ENCODE results near the gene NODAL.

Gene NODAL

DNA sequence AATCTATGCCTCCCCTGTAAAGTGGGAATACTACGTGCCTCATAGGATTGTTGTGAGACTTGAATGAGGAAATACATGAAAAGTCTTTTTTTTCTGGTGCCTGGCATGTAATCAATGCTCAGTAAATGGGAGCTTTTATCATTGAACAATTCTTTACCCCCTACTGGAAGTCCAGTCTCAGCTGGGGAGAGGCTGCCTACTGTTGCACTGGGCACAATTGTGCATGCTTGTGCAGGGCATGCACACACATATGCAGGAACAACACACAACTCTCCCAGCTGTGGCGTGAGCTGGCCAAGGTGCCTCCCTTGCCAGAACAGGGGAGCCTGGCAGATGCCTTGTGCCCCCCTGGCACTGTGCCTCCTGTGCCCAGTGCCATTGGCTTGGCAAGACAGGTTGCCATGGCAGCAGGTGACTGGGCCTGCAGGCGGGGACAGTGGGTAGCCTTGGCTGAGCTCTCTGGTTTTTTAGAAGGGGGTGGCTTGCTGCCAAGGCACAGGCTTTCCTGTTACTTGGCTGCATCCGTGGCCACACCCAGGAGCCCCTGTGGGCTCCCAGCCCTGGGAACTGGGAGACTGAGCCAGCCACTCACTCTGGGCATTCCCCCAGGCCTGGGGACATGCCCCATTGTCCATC is 21.0 kb upstream of the NODAL start:
- DNase-seq (ENCODE audit: low read depth in 3 of 3), result no peak

DNA sequence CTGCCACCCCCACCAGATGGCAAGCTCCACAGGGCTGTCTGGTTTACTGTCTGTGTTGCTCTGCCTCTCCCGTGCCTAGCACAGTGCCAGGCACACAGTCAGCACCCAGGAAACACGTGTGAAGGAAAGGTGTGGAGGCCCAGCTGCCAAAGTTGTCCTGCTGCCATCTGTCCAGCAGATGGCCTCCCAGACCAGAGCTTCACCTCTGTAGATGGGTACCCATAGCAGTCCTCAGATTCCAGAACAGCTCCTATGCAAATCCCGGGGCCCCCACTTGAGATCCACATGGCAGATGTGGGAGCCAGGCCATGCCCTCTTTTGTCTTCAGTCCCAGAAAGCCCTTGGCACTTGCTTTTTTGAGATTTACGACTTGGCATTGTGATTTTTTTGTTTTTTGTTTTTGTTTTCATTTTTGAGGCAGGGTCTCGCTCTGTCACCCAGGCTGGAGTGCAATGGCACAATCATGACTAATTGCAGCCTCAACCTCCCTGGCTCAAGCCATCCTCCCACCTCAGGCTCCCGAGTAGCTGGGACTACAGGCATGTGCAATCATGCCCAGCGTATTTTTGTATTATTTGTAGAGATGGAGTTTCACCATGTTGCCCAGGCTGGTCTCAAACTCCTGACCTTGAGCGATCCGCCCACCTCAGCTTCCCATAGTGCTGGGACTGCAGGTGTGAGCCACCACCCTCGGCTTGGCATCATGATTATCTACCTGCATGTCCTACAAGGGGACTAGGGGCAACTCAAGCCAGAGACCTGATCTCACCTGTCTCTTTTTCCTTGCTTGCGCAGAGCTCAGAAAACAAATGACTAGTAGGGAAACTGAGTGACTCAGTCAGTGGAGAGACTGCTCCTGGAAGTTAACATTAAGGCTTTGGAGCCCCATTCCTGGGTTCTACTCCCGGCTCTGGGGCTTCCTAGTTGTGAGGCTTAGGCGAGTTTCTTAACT is 20.2 kb upstream of the NODAL start:
- peak in 1 of 3 experiments; percentile 31 for DNase-seq (ENCODE audit: low read depth in 3 of 3)

DNA sequence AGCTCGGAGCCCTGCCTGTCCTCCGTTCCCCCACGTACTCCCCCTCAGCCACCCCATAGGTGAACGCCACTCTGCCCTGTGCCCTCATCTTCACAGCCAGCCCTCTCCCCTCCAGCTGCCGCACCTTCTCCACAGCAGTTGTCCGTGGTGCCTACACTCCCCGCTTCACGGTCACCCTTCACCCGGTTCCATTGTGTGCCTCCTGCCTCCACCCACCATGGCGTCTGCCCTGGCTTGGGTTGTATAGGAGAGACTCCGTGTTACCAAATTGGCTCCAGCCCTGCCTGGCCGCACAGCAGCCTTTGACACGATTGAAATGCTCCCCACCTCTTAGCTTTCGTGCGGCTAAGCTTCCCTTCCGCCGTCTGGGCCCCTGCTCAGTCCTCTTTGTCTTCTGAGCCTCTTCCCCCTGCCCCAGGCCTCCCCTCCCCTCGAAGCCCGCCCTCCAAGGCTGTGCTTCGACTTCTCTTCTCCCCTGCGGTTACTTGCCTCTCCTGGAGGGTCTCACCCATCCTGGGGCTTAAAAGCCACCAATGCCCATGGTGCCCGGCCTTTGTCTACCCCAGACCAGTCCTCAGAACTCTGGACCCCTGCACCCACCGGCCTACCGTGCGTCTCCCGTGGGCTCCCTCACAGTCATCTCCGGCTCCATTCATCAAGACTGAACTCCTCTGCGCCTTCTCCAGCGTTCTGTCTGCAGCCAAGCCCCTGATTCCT is 18.5 kb upstream of the NODAL start:
- no peak for DNase-seq (ENCODE audit: low read depth in 3 of 3)

DNA sequence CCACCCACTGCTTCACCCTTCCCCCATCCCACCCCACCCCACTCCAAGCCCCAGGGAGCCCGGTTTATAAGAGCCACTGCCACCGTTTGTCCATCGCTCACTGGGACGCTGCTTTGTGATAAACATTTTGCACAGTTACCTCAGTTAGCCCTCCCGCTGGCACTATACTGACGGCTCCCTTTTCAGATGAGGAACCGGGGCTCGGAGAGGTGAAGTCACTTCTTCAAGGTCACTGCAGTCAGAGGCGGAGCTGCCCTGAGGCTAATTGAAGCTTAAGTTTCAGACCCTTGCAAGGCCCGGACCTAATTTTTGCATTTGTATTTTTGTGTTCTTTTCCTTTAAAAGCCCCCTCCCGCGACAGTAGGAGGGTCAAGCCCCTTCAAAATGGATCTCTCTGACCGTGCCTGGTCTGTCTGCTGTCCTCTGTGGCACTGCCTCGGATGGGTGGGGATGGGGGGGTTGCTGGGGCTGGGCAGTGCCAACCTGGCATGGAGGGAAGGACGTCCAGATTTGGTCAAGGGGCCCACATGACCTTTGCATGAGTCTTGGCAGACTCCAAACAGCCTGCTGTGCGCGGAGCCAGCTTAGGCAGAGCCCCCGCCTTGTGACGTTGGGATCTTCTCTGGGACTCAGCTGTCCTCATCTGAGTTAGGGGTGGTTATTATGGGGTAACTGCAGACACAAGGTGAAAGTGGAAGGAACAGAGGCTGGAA is 17.7 kb upstream of the NODAL start:
- no peak for DNase-seq (ENCODE audit: low read depth in 3 of 3)

DNA sequence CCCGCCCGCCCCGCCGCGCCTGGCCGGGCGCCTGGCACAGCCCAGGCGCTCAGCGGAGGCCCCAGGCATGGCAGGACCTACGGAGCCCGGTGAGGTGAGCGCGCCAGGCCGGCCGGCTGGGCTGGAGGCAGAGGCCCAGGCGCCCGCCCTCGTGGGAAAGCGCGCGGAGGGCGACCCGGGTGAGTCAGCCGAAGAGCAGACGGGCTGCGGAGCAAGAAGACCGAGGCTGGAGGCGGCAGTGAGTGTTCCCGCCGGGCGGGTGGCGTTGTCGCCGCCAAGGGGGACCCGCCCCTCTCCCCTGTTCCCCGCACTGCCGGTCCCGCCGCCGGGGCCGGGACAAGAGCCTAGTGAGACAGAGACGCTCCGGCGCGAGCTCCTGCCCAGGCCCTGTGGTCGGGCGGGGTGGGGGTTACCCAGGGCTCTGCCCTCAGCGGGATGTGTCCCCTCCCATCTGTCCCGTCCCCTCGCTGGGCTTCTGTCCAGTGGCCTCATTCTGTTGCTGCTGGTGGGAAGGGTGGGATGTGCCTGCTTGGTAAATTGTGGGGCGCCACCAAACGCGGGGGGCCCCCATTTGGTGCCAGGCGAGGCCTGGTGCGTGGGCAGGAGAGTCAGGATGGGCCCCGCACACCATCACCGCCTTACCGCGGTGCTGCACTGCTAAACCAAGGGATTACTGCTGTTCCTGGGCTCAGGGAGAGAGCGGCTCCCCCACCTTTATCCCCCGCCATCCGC is 17.0 kb upstream of the NODAL start:
- DNase-seq (ENCODE audit: low read depth in 3 of 3), result peak in 1 of 3 experiments; percentile 49

DNA sequence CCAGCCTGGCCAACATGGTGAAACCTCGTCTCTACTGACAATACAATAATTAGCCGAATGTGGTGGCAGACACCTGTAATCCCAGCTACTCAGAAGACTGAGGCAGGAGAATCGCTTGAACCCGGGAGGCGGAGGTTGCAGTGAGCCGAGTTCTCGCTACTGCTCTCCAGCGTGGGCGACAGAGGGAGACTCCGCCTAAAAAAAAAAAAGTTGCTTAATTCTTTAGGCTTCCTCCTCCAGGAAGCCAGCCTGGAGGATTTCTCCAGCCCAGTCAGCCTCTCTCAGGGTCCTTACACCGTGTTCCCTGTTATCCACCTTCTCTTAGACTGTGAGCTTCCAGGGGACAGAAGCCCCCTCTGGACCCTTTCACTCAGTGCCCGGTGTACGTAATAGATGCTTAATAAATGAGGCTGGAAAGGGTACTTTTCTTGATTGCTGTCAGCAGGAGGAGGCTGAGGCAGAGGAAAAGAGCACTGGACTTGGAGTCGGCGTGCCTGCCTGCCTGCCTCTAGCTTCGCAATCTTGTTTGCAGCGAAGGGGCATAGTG is 16.4 kb upstream of the NODAL start:
- DNase-seq (ENCODE audit: low read depth in 3 of 3), result no peak

DNA sequence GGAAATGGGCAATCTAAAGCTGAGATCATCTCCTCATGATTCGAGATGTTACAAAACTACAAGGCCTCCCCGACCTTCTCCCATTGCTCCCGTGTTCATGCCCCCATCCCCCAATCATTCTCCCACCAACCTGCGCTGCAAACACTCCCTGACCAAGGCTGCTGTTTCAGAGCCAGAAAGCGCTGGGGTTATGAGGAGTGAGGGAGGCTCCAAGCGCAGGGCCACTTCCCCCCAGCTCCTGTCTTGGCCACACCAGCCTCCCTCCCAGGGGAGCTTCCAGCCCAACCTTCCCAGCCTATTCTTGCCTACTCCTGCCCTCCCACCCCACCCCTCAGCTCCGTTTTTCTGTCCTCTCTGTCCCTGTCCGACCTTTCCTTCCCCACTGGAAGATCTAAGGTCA is 14.7 kb upstream of the NODAL start:
- DNase-seq (ENCODE audit: low read depth in 3 of 3), result no peak

DNA sequence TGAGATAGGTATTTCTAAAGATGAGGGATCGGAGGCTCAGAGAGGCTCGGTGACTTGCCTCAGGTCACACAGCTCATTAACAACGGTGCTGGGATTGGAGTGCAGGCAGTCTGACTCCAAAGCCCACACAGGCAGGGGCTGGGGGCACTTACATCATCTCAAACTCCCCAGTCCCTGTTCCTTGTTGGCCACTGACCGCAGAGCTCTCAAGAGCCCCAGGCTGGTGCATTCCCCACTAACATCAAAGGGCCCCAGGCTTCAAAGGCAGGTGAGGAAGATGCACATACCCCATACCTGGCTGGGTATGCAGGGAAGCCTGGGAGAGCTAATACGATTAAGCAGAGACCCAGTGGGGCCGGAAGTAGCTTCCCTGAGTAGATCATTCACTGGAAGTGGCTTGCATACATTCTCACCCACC is 13.7 kb upstream of the NODAL start:
- DNase-seq (ENCODE audit: low read depth in 3 of 3), result no peak

DNA sequence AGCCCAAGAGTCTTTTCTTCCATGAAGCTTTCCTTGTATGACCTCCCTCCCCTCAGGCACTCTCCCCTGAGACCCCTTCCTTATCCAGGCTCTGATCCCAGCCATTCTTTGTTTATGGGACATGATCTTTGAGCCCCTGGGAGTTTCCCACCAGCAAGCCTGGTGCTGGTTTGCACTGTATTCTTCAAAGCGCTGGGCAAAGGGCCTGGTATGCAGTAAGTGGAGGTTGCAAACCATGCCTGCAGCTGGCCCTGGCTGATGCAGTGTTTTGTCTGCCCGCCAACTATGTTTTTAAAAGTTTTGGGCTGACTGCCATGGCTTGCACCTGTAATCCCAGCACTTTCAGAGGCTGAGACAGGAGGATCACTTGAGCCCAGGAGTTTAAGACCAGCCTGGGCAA is 6.8 kb upstream of the NODAL start:
- no peak for DNase-seq (ENCODE audit: low read depth in 3 of 3)

DNA sequence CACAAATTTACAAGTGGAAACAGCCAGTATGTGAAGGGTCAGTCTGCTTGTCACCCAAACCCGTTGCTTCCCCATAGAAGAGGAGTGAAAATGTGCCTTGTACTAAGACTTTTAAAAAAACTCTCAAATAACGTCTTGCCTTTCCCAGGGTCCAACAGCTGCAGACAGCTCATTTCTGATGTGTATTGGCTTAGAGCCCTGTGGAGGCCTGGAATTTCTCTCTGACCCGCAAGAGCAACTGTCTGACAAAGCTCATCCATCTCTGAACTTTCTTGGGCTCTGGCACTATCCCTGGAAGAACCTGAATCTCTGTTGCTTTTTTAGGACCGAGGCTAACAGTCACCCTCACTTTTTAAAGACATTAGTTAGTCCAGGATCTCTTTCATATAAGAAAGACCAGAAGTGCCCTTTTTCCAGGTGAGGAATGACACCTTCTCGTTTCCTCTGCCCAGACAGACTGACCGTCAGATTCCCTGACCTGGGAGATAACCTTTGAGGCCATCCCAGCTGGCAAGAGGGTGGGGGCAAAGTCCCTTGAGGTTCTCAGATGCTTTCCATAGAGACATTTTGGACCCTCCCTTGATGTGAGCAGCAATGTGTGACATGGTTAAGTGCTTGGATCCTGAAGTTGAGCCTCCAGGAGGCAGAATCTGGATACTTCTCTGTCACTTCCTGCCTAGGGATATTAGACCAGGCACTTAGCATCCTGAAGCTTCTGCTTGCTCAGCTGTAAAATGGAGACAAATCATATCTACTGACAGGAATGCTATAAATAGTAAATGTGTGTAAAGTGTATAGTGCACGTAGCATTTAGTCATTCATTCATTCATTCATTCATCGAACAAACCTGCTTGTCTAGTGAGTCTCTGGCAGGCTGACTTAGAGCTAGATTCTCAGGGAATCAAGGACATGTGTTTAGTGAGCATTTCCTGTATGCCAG is 4.5 kb upstream of the NODAL start:
- no peak for DNase-seq (ENCODE audit: low read depth in 3 of 3)

DNA sequence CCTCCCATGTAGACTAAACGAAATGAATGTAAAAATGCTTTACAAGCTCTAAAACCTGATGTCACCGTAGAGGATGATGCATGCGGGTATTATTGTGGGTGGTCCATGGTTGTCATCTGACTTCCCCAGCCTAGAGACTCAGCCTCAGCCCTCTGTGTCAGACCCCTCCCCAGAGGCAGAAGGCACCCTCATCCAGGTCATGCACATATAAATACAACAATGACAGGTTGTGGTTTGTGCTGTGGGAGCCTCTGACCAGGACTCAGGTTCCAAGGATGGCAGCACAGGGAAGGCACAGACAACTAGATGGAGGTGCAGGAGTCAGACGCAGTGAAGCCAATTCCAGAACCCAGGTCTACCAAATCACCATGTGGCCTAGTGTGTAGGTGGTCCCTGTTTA is 3.3 kb upstream of the NODAL start:
- DNase-seq (ENCODE audit: low read depth in 3 of 3), result no peak

DNA sequence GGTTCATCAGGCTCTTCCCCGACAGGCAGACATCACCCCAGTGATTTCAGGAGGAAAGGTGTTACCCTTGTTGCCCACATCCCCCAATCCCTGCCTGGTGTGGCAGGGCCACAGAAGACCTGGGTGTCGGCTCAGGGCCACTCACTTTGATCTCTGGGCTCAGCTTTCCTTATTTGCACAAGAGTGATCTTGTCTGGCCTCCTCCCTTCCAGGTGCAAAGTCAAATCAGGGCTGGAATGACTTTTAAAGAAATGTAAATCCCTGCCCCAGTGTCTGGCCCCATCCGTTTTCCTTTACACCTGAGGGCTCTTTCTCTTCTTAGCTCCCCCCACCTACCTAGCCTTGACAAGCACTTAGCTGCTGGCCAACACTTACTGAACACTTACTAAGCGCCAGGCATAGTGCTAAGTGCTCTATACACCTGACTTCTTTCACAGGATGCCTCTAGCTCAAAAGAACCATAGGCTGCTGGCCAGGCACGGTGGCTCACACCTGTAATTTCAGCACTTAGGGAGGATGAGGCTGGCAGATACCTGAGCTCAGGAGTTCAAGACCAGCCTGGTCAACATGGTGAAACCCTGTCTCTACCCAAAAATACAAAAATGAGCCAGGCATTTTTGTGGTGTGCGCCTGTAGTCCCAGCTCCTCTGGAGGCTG is 979 bp upstream of the NODAL start:
- DNase-seq (ENCODE audit: low read depth in 3 of 3), result no peak

DNA sequence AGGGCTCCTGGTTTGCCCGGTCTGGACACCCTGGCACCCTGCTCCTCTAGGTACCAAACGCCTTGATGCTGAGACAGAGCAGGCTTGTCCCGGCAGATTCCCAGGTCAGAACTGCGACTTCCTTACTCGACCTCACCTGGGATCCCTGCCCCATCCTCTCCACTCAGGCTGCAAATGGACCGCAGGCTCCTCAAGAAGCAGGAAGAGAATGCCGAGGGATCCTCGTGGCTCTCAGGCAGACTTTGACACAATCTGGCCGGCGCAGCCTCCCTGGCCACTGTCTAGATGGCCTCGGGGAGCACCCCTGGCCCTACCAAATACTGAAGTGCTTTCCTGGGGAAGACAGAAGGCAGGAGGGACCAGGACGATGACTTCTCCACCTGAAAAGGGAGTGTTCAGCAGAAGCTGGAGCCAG is 421 bp upstream of the NODAL start:
- DNase-seq (ENCODE audit: low read depth in 3 of 3), result no peak

DNA sequence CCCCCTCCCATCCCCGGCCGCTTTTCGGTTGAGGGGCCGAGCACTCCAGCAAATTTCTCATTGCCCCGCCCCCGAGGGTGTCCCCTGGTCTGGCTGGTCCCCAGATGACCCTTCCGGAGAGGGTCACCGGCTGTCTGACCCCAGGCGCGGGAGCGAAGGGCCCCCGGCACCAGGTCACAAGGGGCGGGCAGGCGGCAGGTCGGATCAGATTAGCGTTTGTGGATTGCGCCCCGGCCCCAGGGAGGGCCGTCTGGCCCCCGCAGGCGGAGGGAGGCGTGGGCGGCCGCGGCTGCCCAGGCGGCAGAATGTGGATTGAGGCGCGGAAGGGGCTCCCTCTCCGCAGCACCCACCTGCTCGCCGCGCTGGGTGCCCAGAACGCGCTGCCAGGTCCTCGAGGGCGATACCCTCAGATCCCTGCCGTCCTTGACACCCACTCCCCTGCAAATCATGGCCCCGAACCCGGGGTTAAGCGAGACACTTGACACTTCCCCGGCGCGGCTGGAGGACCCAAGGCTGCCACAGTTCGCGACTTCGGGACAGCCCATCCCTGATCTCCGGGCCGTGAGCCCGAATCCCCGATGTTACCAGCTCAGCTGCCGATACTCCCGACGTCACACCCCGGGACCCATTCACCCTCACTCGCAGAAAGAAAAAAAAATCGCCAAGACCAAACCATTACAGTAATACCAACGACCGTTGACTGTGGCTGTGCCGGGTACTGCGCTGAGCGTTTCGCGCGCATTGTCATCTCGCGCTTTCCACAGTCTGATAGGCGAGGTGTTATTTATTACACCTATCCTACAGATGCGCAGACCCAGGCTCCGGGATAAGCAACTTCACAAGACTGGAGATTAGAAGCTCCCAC is 953 bp downstream of the NODAL start:
- no peak for DNase-seq (ENCODE audit: low read depth in 3 of 3)

DNA sequence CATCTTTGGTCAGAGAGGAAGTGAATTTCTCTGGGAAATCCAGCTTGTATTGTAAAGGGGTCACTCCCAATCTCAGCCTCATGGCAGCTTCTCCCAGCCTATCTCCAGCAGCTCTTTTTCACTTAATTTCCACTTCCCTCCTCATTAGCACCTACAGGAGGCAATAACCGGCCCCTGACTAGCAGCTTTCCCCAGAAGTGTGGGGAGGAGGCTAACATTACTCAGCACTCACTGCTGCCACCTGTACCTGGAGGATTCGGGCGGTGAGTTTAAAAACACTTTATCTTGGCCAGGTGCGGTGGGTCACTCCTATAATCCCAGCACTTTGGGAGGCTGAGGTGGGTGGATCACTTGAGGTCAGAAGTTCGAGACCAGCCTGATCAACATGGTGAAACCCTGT is 3.8 kb downstream of the NODAL start:
- DNase-seq (ENCODE audit: low read depth in 3 of 3), result no peak

DNA sequence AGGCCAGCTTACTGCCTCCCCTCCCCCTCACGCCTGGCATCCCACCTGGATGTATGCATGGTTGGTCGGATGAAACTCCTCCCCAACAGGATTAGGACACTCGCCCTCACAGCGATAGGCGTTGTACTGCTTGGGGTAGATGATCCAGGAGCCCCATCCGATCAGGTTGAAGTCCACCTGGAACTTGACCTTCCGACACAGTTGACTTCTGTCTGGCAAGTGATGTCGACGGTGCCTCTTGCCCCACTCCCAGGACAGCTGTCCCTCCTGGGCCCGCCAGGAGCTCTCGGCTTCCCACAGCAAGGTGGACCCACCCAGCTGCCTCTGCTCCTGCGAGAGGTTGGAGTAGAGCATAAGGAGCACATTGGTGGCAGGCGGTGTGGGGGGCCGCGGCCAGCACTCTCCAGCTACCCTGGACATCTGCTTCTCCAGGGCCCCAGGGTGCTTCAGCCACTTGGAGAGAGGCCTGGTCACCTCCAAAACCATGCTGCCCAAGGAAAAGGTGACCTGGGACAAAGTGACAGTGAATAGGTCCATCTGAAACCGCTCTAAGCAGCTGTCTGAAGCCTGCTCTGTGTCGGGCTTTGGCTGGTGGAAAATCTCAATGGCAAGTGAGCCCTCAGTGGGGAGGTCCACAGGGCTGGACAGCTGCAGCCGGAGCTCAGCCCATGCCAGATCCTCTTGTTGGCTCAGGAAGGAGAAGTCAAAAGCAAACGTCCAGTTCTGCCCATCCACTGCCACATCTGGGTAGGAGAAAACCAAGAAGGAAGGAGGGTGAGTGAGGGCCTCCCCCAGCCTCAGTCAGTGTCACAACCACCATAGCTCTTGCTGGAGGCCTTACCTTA is 6.0 kb downstream of the NODAL start:
- no peak for DNase-seq (ENCODE audit: low read depth in 3 of 3)

DNA sequence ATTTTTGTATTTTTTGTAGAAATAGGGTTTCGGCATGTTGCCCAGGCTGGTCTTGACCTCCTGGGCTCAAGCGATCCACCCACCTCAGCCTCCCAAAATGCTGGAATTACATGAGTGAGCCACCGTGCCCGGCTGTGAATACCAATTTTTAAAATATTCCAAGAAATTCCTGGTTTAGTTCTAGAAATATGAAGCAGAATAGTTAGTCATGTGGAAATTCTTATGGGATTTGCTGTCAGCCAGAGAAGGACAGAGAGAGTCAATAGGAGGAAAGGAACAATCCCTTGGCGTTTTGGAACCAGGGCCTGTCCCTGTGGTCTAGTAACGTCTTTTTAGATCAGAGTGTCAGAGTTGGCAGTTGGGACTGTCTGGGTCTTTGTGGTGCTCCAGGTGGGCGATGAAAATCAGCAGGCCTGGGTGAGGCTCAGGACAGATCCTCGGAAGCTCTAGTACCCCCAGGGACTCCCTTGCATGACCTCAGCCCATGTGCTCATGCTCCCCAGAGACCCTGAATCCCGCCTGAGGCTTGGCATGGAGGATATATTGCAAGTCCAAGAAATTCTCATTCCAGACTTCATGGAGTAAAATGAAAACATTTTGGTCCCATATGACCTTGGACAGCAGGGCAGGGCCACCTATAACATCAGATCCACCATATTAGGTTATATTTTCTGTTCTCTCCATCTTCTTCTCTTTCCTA is 7.8 kb downstream of the NODAL start:
- DNase-seq (ENCODE audit: low read depth in 3 of 3), result no peak
